HEK293 (cell line): ENCODE measurements around the gene KLHL22.

Experiments
- CTCF ChIP-seq: fragments of 450-650 bp; formaldehyde crosslinking; IDR thresholded peaks from 2 replicates; pipeline ENCODE4 v1.5.1; 2016; ENCODE audit warnings: missing biosample characterization, missing genetic modification characterization
- HOXA7 ChIP-seq: sonication (generic); formaldehyde crosslinking; IDR thresholded peaks from 2 replicates; pipeline ENCODE4 v1.8.1; 2022; ENCODE audit warnings: missing genetic modification reagents, borderline replicate concordance
- HOXC10 ChIP-seq: sonication (generic); formaldehyde crosslinking; IDR thresholded peaks from 2 replicates; pipeline ENCODE4 v1.8.1; 2023; ENCODE audit warnings: mild to moderate bottlenecking, missing genetic modification reagents
- KLF8 ChIP-seq: fragments of 450-650 bp; formaldehyde crosslinking; IDR thresholded peaks from 2 replicates; pipeline ENCODE4 v1.5.1; 2016; ENCODE audit warnings: missing biosample characterization, missing genetic modification characterization
- PATZ1 ChIP-seq: fragments of 450-650 bp; formaldehyde crosslinking; IDR thresholded peaks from 2 replicates; pipeline ENCODE4 v1.5.1; 2016; ENCODE audit warnings: missing biosample characterization, missing genetic modification characterization
- RBAK ChIP-seq: fragments of 450-650 bp; formaldehyde crosslinking; IDR thresholded peaks from 2 replicates; pipeline ENCODE4 v1.5.1; 2016; ENCODE audit warnings: missing biosample characterization, missing genetic modification characterization
- ZBTB20 ChIP-seq: fragments of 450-650 bp; formaldehyde crosslinking; IDR thresholded peaks from 2 replicates; pipeline ENCODE4 v1.5.1; 2016; ENCODE audit warnings: missing biosample characterization, missing genetic modification characterization
- ZBTB21 ChIP-seq: fragments of 450-650 bp; formaldehyde crosslinking; IDR thresholded peaks from 2 replicates; pipeline ENCODE4 v1.5.1; 2017; ENCODE audit warnings: missing biosample characterization, missing genetic modification characterization
- ZFHX2 ChIP-seq: fragments of 450-650 bp; formaldehyde crosslinking; conservative IDR thresholded peaks from 2 replicates; pipeline ENCODE4 v1.5.1; 2016; ENCODE audit warnings: missing biosample characterization, missing genetic modification characterization
- ZNF10 ChIP-seq: fragments of 450-650 bp; formaldehyde crosslinking; IDR thresholded peaks from 2 replicates; pipeline ENCODE4 v1.5.1; 2017; ENCODE audit warnings: missing biosample characterization, missing genetic modification characterization
- ZNF112 ChIP-seq: fragments of 450-650 bp; formaldehyde crosslinking; IDR thresholded peaks from 2 replicates; pipeline ENCODE4 v1.5.0; 2017; ENCODE audit warnings: missing biosample characterization, missing genetic modification characterization
- ZNF114 ChIP-seq: fragments of 450-650 bp; formaldehyde crosslinking; IDR thresholded peaks from 2 replicates; pipeline ENCODE4 v1.5.0; 2017; ENCODE audit warnings: missing biosample characterization, missing genetic modification characterization
- ZNF121 ChIP-seq: fragments of 450-650 bp; formaldehyde crosslinking; IDR thresholded peaks from 2 replicates; pipeline ENCODE4 v1.5.1; 2016; ENCODE audit warnings: missing biosample characterization, missing genetic modification characterization
- ZNF132 ChIP-seq: fragments of 450-650 bp; formaldehyde crosslinking; IDR thresholded peaks from 2 replicates; pipeline ENCODE4 v1.5.1; 2017; ENCODE audit warnings: missing biosample characterization, missing genetic modification characterization, borderline replicate concordance
- ZNF140 ChIP-seq: fragments of 450-650 bp; formaldehyde crosslinking; IDR thresholded peaks from 2 replicates; pipeline ENCODE4 v1.5.1; 2016; ENCODE audit warnings: missing biosample characterization, missing genetic modification characterization
- ZNF146 ChIP-seq: fragments of 450-650 bp; formaldehyde crosslinking; IDR thresholded peaks from 2 replicates; pipeline ENCODE4 v1.5.1; 2016; ENCODE audit warnings: missing biosample characterization, missing genetic modification characterization
- ZNF148 ChIP-seq: fragments of 450-650 bp; formaldehyde crosslinking; IDR thresholded peaks from 2 replicates; pipeline ENCODE4 v1.5.0; 2017; ENCODE audit warnings: missing biosample characterization, missing genetic modification characterization, borderline replicate concordance
- ZNF169 ChIP-seq: fragments of 450-650 bp; formaldehyde crosslinking; IDR thresholded peaks from 2 replicates; pipeline ENCODE4 v1.5.1; 2016; ENCODE audit warnings: missing biosample characterization, missing genetic modification characterization
- ZNF311 ChIP-seq: fragments of 450-650 bp; formaldehyde crosslinking; IDR thresholded peaks from 2 replicates; pipeline ENCODE4 v1.5.1; 2017; ENCODE audit warnings: missing biosample characterization, missing genetic modification characterization, borderline replicate concordance
- ZNF366 ChIP-seq: fragments of 450-650 bp; formaldehyde crosslinking; conservative IDR thresholded peaks from 2 replicates; pipeline ENCODE4 v1.5.1; 2016; ENCODE audit warnings: missing biosample characterization, missing genetic modification characterization
- ZNF391 ChIP-seq: fragments of 450-650 bp; formaldehyde crosslinking; IDR thresholded peaks from 2 replicates; pipeline ENCODE4 v1.5.1; 2016; ENCODE audit warnings: low read depth, missing biosample characterization, missing genetic modification characterization, borderline replicate concordance
- ZNF449 ChIP-seq: fragments of 450-650 bp; formaldehyde crosslinking; IDR thresholded peaks from 2 replicates; pipeline ENCODE4 v1.5.1; 2017; ENCODE audit warnings: missing biosample characterization, mild to moderate bottlenecking, missing genetic modification characterization, moderate library complexity
- ZNF558 ChIP-seq: fragments of 450-650 bp; formaldehyde crosslinking; IDR thresholded peaks from 2 replicates; pipeline ENCODE4 v1.5.1; 2016; ENCODE audit warnings: missing biosample characterization, missing genetic modification characterization
- ZNF596 ChIP-seq: fragments of 450-650 bp; IDR thresholded peaks from 2 replicates; pipeline ENCODE4 v1.5.0; 2018; ENCODE audit warnings: missing biosample characterization, mild to moderate bottlenecking, missing genetic modification characterization, moderate library complexity
- ZNF660 ChIP-seq: fragments of 450-650 bp; IDR thresholded peaks from 2 replicates; pipeline ENCODE4 v1.5.1; 2018; ENCODE audit warnings: missing biosample characterization, mild to moderate bottlenecking, missing genetic modification characterization
- ZNF692 ChIP-seq: fragments of 450-650 bp; formaldehyde crosslinking; IDR thresholded peaks from 2 replicates; pipeline ENCODE4 v1.5.1; 2016; ENCODE audit warnings: missing biosample characterization, missing genetic modification characterization
- ZNF776 ChIP-seq: fragments of 450-650 bp; formaldehyde crosslinking; IDR thresholded peaks from 2 replicates; pipeline ENCODE4 v1.5.0; 2017; ENCODE audit warnings: missing biosample characterization, missing genetic modification characterization, borderline replicate concordance
- ZNF837 ChIP-seq: fragments of 450-650 bp; formaldehyde crosslinking; IDR thresholded peaks from 2 replicates; pipeline ENCODE4 v1.5.1; 2016; ENCODE audit warnings: missing biosample characterization, missing genetic modification characterization
- ZSCAN16 ChIP-seq: fragments of 450-650 bp; formaldehyde crosslinking; IDR thresholded peaks from 2 replicates; pipeline ENCODE4 v1.5.1; 2016; ENCODE audit warnings: missing biosample characterization, missing genetic modification characterization

Gene KLHL22

GRCh38 chr22:20418211-20418788 lies 77.3 kb downstream of the KLHL22 start (continued):
- TF ChIP-seq ZNF112 (tag by site-specific recombination) = no peak
- peak; percentile 70 for TF ChIP-seq PATZ1 (tag by site-specific recombination)
- TF ChIP-seq ZNF660 = no peak
- TF ChIP-seq ZNF558 (tag by site-specific recombination) = no peak
- TF ChIP-seq ZSCAN16 (tag by site-specific recombination) = no peak; the same call in 1 of the 2 replicates
- TF ChIP-seq ZFHX2 (tag by site-specific recombination) = no peak
- TF ChIP-seq ZNF10 (tag by site-specific recombination) = no peak
- peak; percentile 96 for TF ChIP-seq CTCF (tag by site-specific recombination)
- TF ChIP-seq HOXC10 (CRISPR knock-in tag) = no peak
- TF ChIP-seq ZNF692 (tag by site-specific recombination) = peak; percentile 71
- no peak for TF ChIP-seq ZBTB21 (tag by site-specific recombination)
- TF ChIP-seq ZNF311 = no peak
- no peak for TF ChIP-seq ZNF837 (tag by site-specific recombination)
- TF ChIP-seq ZNF596 (tag by site-specific recombination) = no peak
- TF ChIP-seq ZNF449 (tag by site-specific recombination) = no peak
- TF ChIP-seq ZNF169 = no peak
- 0 out of 2 replicates have a peak, but pooled peaks have one; percentile 78 for TF ChIP-seq ZNF121 (tag by site-specific recombination)
- TF ChIP-seq ZNF776 (tag by site-specific recombination) = no peak
- 0 out of 2 replicates have a peak, but pooled peaks have one; percentile 39 for TF ChIP-seq ZNF366 (tag by site-specific recombination)
- TF ChIP-seq RBAK (tag by site-specific recombination) = no peak
- TF ChIP-seq HOXA7 (CRISPR knock-in tag) = no peak
- no peak for TF ChIP-seq ZNF146 (tag by site-specific recombination)
- no peak for TF ChIP-seq ZNF132
- no peak for TF ChIP-seq ZNF114 (tag by site-specific recombination)
- peak; percentile 86 for TF ChIP-seq ZBTB20 (tag by site-specific recombination)
- TF ChIP-seq ZNF391 (tag by site-specific recombination) = peak; percentile 55; the same call in 1 of the 2 replicates
- TF ChIP-seq ZNF140 (tag by site-specific recombination) = no peak
- peak; percentile 79; the same call in 1 of the 2 replicates for TF ChIP-seq KLF8 (tag by site-specific recombination)
- TF ChIP-seq ZNF148 (tag by site-specific recombination) = no peak
